Fibroblast of skin of scalp (primary cell): ENCODE results near the gene RERG.
"Not testable (repeated sequence)": the region's sequence is repeated elsewhere in the genome, so short reads cannot be mapped to it uniquely, and the experiment has no call there.

Source experiments
- DNase-seq: peaks from one replicate; pipeline ENCODE4 v3.0.0-alpha.2; 2013

The RERG gene

DNA sequence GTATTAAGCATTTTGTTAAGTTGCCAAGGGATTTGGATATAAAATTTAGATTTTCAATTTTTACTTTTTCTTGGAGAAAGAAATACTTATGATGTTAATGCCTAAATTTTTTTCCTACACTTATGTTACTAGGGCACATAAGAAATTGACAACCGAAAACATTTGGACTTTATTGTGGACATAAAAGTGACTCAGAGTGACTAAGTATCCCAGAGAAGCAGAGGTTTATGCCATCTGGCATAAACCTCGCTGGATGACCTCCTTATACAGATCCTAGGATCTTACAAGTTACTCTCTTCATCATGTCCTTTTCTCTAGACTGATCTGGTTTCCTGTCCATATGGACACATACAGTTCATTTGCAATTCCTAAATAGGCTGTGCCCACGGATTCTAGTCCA, 89.8 kb downstream of the RERG start:
- DNase-seq, result peak; percentile 65

DNA sequence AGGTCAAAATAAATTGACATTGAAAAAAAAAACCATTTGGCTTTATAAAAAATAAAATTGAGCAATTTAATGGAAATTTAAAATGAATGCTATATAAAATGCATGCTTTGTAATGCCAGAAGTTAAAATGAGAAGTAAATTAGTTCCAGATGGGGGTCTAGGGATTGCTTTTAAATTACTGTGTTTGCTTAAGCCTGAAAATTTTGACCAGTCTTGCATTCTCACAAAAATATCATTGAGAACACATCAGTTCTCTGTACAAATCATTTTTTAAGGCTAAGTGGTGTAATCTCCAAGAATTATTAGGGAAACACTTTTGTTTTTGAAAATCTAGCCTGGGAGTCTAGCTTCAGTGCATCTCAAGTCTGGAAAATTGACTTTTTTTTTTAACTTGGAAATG, 90.7 kb downstream of the RERG start:
- DNase-seq, result peak; percentile 65

DNA sequence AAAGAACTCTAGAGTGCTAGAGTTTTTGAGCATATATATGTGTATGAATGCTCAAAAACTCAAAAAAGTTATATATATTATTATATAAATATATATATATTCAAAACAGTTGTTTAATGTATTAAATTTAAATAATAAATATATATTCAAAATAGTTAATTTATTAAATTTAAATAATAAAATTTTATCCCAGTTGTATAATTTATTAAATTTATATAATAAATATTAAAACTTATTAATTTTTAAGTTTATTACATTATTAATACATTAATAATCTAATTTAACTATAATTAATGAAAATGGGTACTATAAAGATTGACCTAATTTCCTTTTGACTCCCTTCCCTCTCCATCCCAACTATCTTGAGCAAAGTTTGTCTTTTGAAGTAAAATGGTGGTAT, 97.8 kb downstream of the RERG start:
- no peak for DNase-seq

DNA sequence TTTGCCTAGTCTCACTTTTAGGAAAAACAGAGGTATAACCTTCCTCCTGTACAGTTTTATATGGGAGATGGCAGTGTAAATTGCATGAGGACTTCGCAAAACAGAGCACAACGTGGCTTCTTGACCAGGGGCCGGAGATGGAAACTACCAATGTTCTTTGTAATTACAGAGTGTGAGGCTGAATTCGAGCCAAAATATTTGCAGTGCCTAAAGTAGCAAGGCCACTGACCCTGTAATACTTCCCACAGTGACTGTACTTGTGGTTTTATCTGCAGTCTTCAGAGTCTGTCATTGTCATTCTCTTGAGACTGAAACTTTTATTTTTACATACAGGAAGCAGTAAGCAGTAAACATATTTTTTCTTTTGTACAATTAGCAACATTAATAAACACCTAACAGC, 98.9 kb downstream of the RERG start:
- peak; percentile 17 for DNase-seq

DNA sequence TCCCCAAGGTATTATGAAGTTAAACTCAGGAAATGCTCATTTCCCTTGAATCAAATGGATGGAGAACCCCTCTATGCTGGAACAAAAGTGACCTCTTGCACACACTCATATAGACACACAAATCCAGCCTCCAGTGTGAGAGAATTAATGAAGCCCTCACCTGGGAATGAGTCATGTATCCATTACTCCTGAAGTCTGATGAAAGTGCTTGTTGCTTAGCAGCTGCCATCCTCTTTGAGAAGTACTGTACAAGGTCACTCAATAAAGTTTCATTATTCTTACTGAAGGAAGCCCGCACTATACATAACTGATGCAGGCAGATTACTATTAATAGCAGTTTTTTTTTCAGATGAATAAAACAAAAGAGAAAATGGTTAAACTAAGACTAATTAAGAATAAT, 102.3 kb downstream of the RERG start:
- DNase-seq, result no peak

DNA sequence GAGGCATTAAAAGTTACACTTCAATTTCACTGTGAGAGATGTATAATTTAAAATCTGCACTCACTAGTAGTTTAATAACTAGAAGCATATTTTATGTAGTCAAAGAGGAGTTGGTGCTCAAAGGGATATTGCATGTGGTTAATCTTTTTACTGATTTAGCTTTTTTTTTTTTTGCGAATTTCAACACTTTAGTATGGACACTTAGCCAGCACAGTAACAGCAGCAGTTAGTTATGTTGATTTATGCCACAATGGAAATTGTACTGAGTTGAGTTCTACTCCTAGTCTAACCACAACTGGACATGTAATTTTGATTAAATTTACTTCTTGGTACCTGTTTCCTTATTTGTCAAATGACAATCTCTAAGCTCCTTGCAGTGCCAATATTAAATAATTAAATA, 104.2 kb downstream of the RERG start:
- no peak for DNase-seq

DNA sequence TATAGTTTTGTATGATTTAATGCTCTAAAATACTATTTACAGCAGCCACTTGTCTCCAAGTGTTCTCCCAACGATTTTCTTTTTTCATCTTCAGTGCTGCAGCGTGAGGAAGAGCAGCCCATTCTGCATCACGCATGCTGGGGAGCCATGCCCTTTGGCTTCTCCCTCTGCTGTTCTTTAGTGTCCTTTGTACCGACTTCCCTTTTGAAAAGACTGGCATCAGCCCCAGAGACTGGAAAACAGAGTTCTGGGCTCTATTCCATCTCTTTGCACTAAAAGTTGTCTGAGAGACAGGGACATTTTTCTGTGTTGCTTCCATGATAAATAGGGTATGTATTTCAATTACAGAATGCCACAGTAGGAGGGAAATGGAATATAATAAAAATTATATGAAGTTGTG, 105.1 kb downstream of the RERG start:
- no peak for DNase-seq

DNA sequence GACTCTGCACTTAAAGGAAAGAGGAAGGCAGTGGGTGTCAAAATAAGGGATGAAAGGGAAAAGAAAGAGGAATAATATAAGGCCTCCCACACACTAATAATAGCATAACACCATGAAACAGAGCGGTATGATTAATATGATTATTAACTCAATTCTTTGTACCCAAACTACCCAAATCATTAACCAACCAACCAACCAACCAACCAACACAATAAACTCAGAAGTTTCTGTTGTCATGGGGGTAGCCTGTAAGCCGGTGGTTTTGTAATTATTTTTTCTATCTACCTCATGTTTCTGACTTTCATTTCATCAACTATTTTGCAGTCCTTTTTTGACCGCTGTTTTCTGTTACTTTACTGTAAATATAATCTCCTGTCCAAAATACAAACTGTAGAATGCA, 105.8 kb downstream of the RERG start:
- no peak for DNase-seq

DNA sequence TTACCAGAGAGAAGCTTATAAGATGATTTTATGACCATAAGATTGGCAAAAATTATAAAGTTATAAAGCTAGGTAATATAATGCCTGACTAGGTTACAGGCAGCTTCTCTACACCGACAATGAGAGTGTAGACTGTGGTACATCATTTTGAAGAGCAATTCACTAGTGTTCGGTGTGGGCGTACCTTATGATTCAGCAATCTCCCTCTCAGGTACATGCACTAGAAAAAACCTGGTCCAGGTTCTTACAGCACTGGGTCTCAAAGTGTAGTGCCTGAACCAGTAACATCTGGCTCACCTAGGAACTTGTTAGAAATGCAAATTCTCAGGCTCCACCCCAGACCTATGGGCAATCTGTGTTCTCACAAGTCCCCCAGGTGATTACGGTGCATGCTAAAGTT, 106.7 kb downstream of the RERG start:
- no peak for DNase-seq

DNA sequence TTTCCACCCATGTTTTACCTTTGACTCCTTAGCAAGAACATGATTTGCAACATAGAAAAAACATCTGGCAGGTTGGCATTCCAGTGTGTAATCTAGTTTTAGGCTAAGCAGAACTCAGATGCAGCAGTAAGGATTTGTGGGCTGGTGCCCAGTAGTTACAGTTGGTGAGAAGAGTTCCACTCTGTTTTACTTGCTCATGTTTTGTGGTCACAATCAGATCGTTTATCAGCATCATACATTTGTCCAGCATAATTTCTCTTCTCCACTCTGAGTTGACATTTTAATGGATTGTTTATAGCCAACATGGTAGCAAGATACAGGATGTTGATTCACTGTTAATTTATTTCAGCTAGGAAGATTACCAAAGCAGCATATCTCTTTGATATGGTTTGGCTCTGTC, 128.4 kb downstream of the RERG start:
- DNase-seq, result no peak

DNA sequence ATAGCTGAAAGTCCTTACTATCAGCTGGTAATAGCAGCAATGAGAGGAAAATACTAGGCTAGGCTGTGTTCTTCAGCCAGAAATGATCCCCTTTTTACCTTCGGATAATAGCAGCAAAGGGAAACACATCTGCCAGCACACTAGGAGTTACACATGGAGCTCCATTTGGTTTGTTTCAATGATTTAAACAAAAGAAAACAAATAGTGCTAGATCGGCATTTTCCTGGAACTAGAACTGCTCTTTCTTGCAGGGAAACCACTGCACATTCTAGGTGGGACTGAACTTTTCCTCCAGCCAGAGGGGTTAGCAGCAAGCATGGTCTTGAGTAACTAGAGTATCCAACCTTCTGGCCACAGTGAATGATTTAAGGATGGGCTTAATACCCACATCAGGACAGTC, 130.8 kb downstream of the RERG start:
- DNase-seq, result no peak

DNA sequence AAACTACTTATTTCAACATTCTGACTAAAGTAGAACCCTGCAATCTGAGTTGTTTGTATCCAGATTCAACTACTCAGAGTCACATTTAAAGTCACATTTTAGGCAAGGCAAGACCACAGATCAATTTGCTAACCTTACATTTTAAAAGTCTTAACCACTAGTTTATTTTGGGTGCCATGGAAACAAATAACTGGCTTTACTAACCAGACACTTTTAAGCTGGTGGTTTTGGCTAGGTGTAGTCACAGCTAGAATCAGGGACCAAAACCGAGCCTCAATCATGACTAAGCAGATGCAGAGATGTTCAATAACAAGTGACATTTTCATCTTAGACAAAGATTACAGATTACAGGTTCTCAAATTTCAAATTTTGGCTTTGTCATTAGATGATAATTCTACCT, 133.1 kb downstream of the RERG start:
- DNase-seq, result no peak

DNA sequence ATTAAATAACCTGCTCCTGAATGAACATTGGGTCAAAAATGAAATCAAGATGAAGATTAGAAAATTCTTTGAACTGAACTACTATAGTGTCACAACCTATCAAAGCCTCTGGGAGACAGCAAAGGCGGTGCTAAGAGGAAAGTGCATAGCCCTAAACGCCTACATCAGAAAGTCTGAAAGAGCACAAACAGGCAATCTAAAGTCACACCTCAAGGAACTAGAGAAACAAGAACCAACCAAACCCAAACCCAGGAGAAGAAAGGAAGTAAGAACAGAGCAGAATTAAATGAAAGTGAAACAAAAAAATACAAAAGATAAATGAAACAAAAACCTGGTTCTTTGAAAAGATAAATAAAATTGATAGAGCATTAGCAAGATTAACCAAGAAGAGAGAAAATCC, 143.5 kb downstream of the RERG start:
- not testable (repeated sequence) for DNase-seq

DNA sequence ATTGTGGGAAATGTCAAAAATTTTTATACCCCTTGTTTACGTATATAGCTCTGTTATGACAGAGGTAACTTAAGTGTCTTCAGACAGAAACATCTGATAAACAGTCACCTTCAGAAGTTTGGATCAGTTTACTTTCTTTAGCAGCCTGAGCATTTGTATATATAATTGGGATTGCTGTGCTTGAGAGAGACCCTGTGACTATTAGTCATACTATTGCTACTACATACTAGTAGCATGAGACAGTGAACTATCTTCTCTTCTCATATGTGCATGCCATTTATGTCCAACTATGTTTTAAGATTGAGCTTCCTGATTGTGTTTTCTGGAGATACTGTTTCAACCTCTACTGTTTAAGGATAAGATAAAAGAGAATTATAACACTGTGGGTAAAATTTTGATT, 146.9 kb downstream of the RERG start:
- no peak for DNase-seq

DNA sequence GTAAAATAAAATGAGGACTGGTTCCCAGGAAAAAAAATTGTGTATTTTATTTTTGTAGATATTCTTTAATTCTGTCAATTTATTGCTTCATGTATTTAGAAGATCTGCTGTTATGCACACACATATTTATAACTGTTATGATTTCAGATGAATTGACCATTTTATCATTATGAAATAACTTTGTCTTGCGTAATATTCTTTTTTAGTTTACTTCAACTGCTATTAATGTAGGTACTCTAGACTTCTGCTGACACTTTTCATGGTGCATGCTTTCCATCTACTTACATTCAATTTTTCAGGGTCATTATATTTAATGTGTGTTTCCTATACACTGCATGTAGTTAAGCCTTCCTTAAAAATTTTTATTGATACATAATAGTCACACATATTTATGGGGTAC, 162.1 kb downstream of the RERG start:
- no peak for DNase-seq
